Panc1 (cell line): ENCODE data around the gene CYP27B1. TPM values are rescaled to one million over a fixed set of nuclear protein-coding genes. Genes with fewer than 3 reads are reported as not detected.

Experiments
- ATAC-seq: fragments of 200-7000 bp; cut with Tn5 transposase; 2 replicates; pipeline ENCODE4 v1.9.1; 2020; ENCODE audit warnings: mild to moderate bottlenecking, moderate library complexity
- BruUV-seq: library from RNA; stranded (reverse); fragments of 400-500 nt; replicated peaks from 2 replicates; lab custom pipeline; 2021; lab: Mats Ljungman, UMichigan
- CTCF ChIA-PET: fragments of 300-600 bp; sonication (Branson Sonifier 250); formaldehyde crosslinking; loops from one replicate; lab custom pipeline; 2022; ENCODE audit warnings: antibody characterized with exemption; lab: Charles Lee
- POLR2A ChIA-PET: fragments of 300-600 bp; sonication (Branson Sonifier 250); formaldehyde crosslinking; loops from one replicate; lab custom pipeline; 2022; ENCODE audit warnings: antibody characterized with exemption; lab: Charles Lee
- DNase-seq: peaks from one replicate; pipeline ENCODE4 v3.0.0-alpha.2; 2010; ENCODE audit warnings: low read depth, low spot score
- H3K27ac ChIP-seq: 2 replicates; pipeline ENCODE4 v1.5.1; 2011; ENCODE audit warnings: mild to moderate bottlenecking, low read length, inconsistent platforms
- H3K27me3 ChIP-seq: fragments of 200-500 bp; sonication (Bioruptor generic); 2 replicates; pipeline ENCODE4 v1.6.0; 2014; ENCODE audit warnings: low read length, inconsistent platforms; ENCODE audit not compliant: control insufficient read depth, insufficient read depth
- H3K36me3 ChIP-seq: fragments of 200-500 bp; sonication (Bioruptor generic); 2 replicates; pipeline ENCODE4 v1.5.1; 2014; ENCODE audit warnings: inconsistent platforms, mild to moderate bottlenecking, low read length, moderate library complexity; ENCODE audit not compliant: control insufficient read depth, insufficient read depth
- H3K4me1 ChIP-seq: 2 replicates; pipeline ENCODE4 v1.5.1; 2011; ENCODE audit warnings: inconsistent platforms, mild to moderate bottlenecking, low read length, moderate library complexity; ENCODE audit not compliant: control insufficient read depth, insufficient read depth
- H3K4me3 ChIP-seq, 2 experiments: 2 replicates each; pipeline ENCODE4 v1.5.1; 2011 to 2012; ENCODE audit warnings: low read depth in 2 of 2, low read length in 2 of 2, mild to moderate bottlenecking in 2 of 2, inconsistent platforms in 1 of 2, moderate library complexity in 1 of 2
- H3K9me3 ChIP-seq: fragments of 200-500 bp; sonication (Bioruptor generic); 2 replicates; pipeline ENCODE4 v1.5.1; 2014; ENCODE audit warnings: low read depth, mild to moderate bottlenecking, inconsistent platforms, low read length, moderate library complexity; ENCODE audit not compliant: control insufficient read depth, insufficient read depth
- CTCF ChIP-seq: fragments of 450-650 bp; IDR thresholded peaks from 2 replicates; pipeline ENCODE4 v1.5.1; 2017; ENCODE audit warnings: mild to moderate bottlenecking
- POLR2AphosphoS5 ChIP-seq: IDR thresholded peaks from 2 replicates; pipeline ENCODE4 v1.6.1; 2012; ENCODE audit warnings: mild to moderate bottlenecking, low read depth, low read length, moderate library complexity
- SIN3A ChIP-seq: IDR thresholded peaks from 2 replicates; pipeline ENCODE4 v1.6.1; 2012; ENCODE audit warnings: low read depth, mild to moderate bottlenecking, low read length, moderate library complexity, borderline replicate concordance; ENCODE audit not compliant: insufficient read depth
- TCF7L2 ChIP-seq: IDR thresholded peaks from 2 replicates; pipeline ENCODE4 v1.6.1; 2011; ENCODE audit warnings: mild to moderate bottlenecking, low read depth, low read length, inconsistent platforms
- in situ Hi-C: cut with HindIII; loops from 2 replicates; pipeline ENCODE4 v1.10.0; 2016; ENCODE audit warnings: low sequenced_read_pairs, low pct_unique_long_range_greater_than_20kb
- intact Hi-C: fragments of 100-400 bp; cut with micrococcal nuclease; formaldehyde crosslinking; loops from one replicate; pipeline ENCODE4 v1.10.0; 2022; ENCODE audit not compliant: unreplicated experiment
- total RNA-seq: library from RNA; stranded (reverse); gene quantifications from one replicate; pipeline ENCODE4 v1.2.1, GENCODE V29; 2021; ENCODE audit not compliant: unreplicated experiment
- TF ChIP-seq, protein P1 (sequence below), 2 experiments: IDR thresholded peaks; 2 replicates each; pipeline ENCODE4 v1.6.1; 2011 to 2012; ENCODE audit warnings: low read depth in 2 of 2, control low read depth in 1 of 2, low read length in 1 of 2, mild to moderate bottlenecking in 1 of 2, moderate library complexity in 1 of 2; ENCODE audit not compliant: insufficient read depth in 1 of 2

CYP27B1 gene
- total RNA-seq, 1 experiment from 2014 or later = 4.0 TPM

- in situ Hi-C loops (no loop called here), intact Hi-C loops (no loop called here)
- H3K27me3 ChIP-seq = peaks cover 4% of the 10 kb centered on the region; the same call in 1 of the 2 replicates
- TF ChIP-seq, protein P1, sequence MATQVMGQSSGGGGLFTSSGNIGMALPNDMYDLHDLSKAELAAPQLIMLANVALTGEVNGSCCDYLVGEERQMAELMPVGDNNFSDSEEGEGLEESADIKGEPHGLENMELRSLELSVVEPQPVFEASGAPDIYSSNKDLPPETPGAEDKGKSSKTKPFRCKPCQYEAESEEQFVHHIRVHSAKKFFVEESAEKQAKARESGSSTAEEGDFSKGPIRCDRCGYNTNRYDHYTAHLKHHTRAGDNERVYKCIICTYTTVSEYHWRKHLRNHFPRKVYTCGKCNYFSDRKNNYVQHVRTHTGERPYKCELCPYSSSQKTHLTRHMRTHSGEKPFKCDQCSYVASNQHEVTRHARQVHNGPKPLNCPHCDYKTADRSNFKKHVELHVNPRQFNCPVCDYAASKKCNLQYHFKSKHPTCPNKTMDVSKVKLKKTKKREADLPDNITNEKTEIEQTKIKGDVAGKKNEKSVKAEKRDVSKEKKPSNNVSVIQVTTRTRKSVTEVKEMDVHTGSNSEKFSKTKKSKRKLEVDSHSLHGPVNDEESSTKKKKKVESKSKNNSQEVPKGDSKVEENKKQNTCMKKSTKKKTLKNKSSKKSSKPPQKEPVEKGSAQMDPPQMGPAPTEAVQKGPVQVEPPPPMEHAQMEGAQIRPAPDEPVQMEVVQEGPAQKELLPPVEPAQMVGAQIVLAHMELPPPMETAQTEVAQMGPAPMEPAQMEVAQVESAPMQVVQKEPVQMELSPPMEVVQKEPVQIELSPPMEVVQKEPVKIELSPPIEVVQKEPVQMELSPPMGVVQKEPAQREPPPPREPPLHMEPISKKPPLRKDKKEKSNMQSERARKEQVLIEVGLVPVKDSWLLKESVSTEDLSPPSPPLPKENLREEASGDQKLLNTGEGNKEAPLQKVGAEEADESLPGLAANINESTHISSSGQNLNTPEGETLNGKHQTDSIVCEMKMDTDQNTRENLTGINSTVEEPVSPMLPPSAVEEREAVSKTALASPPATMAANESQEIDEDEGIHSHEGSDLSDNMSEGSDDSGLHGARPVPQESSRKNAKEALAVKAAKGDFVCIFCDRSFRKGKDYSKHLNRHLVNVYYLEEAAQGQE (IDR thresholded peaks at IDR 0.05; ENCODE audit: insufficient read depth in 1 of 2, low read depth in 2 of 2, low read length in 1 of 2) = 0 out of 4 replicates have a peak, but pooled peaks of 1 of the 2 experiments have one; percentile 14
- peak; percentile 89 for TF ChIP-seq CTCF
- TF ChIP-seq SIN3A = no peak
- ATAC-seq (peak; percentile 74), DNase-seq (no peak)
- peak overlapping the region; percentile 64 for H3K27ac ChIP-seq
- H3K4me3 ChIP-seq = peak overlapping the region; percentile 37 to 57
- BruUV-seq = no TSS peak
- peaks cover 15% of the 10 kb centered on the region for H3K4me1 ChIP-seq
- H3K9me3 ChIP-seq = no peaks in the 10 kb centered on the region
- H3K36me3 ChIP-seq = no peaks in the 10 kb centered on the region; the same call in 1 of the 2 replicates
- CTCF ChIA-PET = no interaction called here
- POLR2A ChIA-PET = no interaction called here
Measured at GRCh38 chr12:57765003-57765697, 1.7 kb downstream of the CYP27B1 start.

- TF ChIP-seq TCF7L2 = no peak
- TF ChIP-seq POLR2AphosphoS5 = no peak
- TF ChIP-seq, protein P1 (IDR thresholded peaks at IDR 0.05; ENCODE audit: insufficient read depth in 1 of 2, low read depth in 2 of 2, low read length in 1 of 2) = no peak
- TF ChIP-seq SIN3A = no peak
- H3K4me1 ChIP-seq = peaks cover 15% of the 10 kb centered on the region
- H3K36me3 ChIP-seq = no peaks in the 10 kb centered on the region; the same call in 1 of the 2 replicates
- CTCF ChIA-PET = no interaction called here
- peak overlapping the region; percentile 64 for H3K27ac ChIP-seq
- POLR2A ChIA-PET = no interaction called here
- H3K9me3 ChIP-seq = no peaks in the 10 kb centered on the region
- no TSS peak for BruUV-seq
- H3K27me3 ChIP-seq = peaks cover 4% of the 10 kb centered on the region; the same call in 1 of the 2 replicates
- in situ Hi-C loops = no loop called here
- intact Hi-C loops = no loop called here
- peak overlapping the region; percentile 37 to 57 for H3K4me3 ChIP-seq
- DNase-seq (no peak), ATAC-seq (no peak)
Measured at GRCh38 chr12:57764662-57765002, 2.2 kb downstream of the CYP27B1 start.
